GM23248 (cell line): ENCODE measurements around the gene PRR5. TPM values are rescaled to one million over a fixed set of nuclear protein-coding genes. Genes with fewer than 3 reads are reported as not detected.

Experiments
- DNase-seq: peaks from one replicate; pipeline ENCODE4 v3.0.0-alpha.2; 2015
- H2AFZ ChIP-seq: fragments of 200-600 bp; sonication (generic); 2 replicates; pipeline ENCODE4 v1.6.1; 2016; ENCODE audit warnings: antibody characterized with exemption
- H3F3A ChIP-seq: fragments of 200-600 bp; sonication (generic); 2 replicates; pipeline ENCODE4 v1.6.1; 2016; ENCODE audit warnings: mild to moderate bottlenecking, antibody characterized with exemption, mixed run types; ENCODE audit not compliant: insufficient read depth
- H3K27ac ChIP-seq: fragments of 200-600 bp; sonication (generic); 2 replicates; pipeline ENCODE4 v1.5.1; 2016; ENCODE audit warnings: mild to moderate bottlenecking
- H3K27me3 ChIP-seq: fragments of 200-600 bp; sonication (generic); replicated peaks from 2 replicates; pipeline ENCODE4 v1.6.1; 2016; ENCODE audit warnings: mild to moderate bottlenecking; ENCODE audit not compliant: insufficient read depth
- H3K36me3 ChIP-seq: fragments of 200-600 bp; sonication (generic); 2 replicates; pipeline ENCODE4 v1.6.1; 2016; ENCODE audit warnings: low read depth, mild to moderate bottlenecking
- H3K4me1 ChIP-seq: fragments of 200-600 bp; sonication (generic); 2 replicates; pipeline ENCODE4 v1.6.1; 2016; ENCODE audit warnings: mild to moderate bottlenecking; ENCODE audit not compliant: insufficient read depth
- H3K4me2 ChIP-seq: fragments of 200-600 bp; sonication (generic); one replicate; pipeline ENCODE4 v1.6.1; 2016; ENCODE audit warnings: mild to moderate bottlenecking; ENCODE audit not compliant: unreplicated experiment
- H3K4me3 ChIP-seq: fragments of 200-600 bp; sonication (generic); 2 replicates; pipeline ENCODE4 v1.5.1; 2016; ENCODE audit warnings: mild to moderate bottlenecking
- H3K79me2 ChIP-seq: fragments of 200-600 bp; sonication (generic); 2 replicates; pipeline ENCODE4 v1.6.1; 2016; ENCODE audit warnings: mild to moderate bottlenecking; ENCODE audit not compliant: insufficient read depth
- H3K9ac ChIP-seq: fragments of 200-600 bp; sonication (generic); 2 replicates; pipeline ENCODE4 v1.6.1; 2016; ENCODE audit warnings: mild to moderate bottlenecking
- H3K9me2 ChIP-seq: fragments of 200-600 bp; sonication (generic); 2 replicates; pipeline ENCODE4 v1.6.1; 2016; ENCODE audit warnings: mixed run types, mild to moderate bottlenecking, moderate library complexity; ENCODE audit not compliant: insufficient read depth
- H3K9me3 ChIP-seq: fragments of 200-600 bp; sonication (generic); one replicate; pipeline ENCODE4 v1.6.1; 2017; ENCODE audit warnings: low read depth
- H4K20me1 ChIP-seq: fragments of 200-600 bp; sonication (generic); 2 replicates; pipeline ENCODE4 v1.6.0; 2016; ENCODE audit not compliant: insufficient read depth
- EZH2 ChIP-seq: fragments of 200-600 bp; sonication (generic); IDR thresholded peaks from 2 replicates; pipeline ENCODE4 v1.6.1; 2018; ENCODE audit warnings: antibody characterized with exemption, mild to moderate bottlenecking; ENCODE audit not compliant: insufficient read depth, poor library complexity, severe bottlenecking
- EZH2phosphoT487 ChIP-seq: fragments of 200-600 bp; sonication (generic); IDR thresholded peaks from 2 replicates; pipeline ENCODE4 v1.6.1; 2018; ENCODE audit warnings: antibody characterized with exemption, moderate library complexity, mild to moderate bottlenecking, low read depth; ENCODE audit not compliant: insufficient read depth
- WGBS, 2 experiments: methylation state at CpG; one replicate each; pipeline ENCODE4 v1.1.6; 2015 to 2017; ENCODE audit warnings: low lambda C conversion rate in 2 of 2, low coverage in 1 of 2; ENCODE audit errors: missing lambda C conversion rate in 2 of 2; 5-methylcytosine and 5-hydroxymethylcytosine counted together
- in situ Hi-C: fragments of 300-500 bp; cut with MboI; formaldehyde crosslinking; loops from 2 replicates; pipeline ENCODE4 v1.15.0; 2020
- polyA plus RNA-seq: library from polyadenylated mRNA; unstranded; fragments of >200 nt; fragmentation: Nextera tagmentation; extraction: Ambion mirVana; gene quantifications from 2 replicates; pipeline ENCODE4 v1.2.1, GENCODE V29; 2016
- total RNA-seq: library from RNA; depleted of rRNA; stranded (reverse); fragments of >200 nt; shearing (Covaris generic); gene quantifications from 2 replicates; pipeline ENCODE4 v1.2.3, GENCODE V29; 2014

The PRR5 gene
- total and polyA plus RNA-seq, 2 experiments from 2014 or later = 18.9 to 20.0 TPM

- H3K9me3 ChIP-seq = no peaks in the 10 kb centered on the region
- H3K79me2 ChIP-seq = no peaks in the 10 kb centered on the region
- H3K27me3 ChIP-seq = peaks cover 4% of the 10 kb centered on the region; the same call in 1 of the 2 replicates
- in situ Hi-C loops = no loop called here
- WGBS, 2 experiments = 55 to 58% methylated on average over 5 of the region's 5 CpGs
- no peaks in the 10 kb centered on the region for H3K36me3 ChIP-seq
- H3K4me2 ChIP-seq = no peak overlapping the region
- no peaks in the 10 kb centered on the region for H4K20me1 ChIP-seq
- H3K4me1 ChIP-seq = no peaks in the 10 kb centered on the region
- no peak overlapping the region for H3K27ac ChIP-seq
- H2AFZ ChIP-seq = no peak overlapping the region
- H3F3A ChIP-seq = no peaks in the 10 kb centered on the region
- DNase-seq = no peak
- TF ChIP-seq EZH2 (no peak), EZH2phosphoT487 (no peak)
- H3K4me3 ChIP-seq = no peak overlapping the region
- no peaks in the 10 kb centered on the region for H3K9me2 ChIP-seq
- no peak overlapping the region for H3K9ac ChIP-seq
These were observed 58.5 kb downstream of the PRR5 start for GRCh38 chr22:44760476-44760875.

- no peak for DNase-seq
- Histone ChIP-seq H4K20me1 (no peaks in the 10 kb centered on the region), H3F3A (no peaks in the 10 kb centered on the region), H3K4me2 (no peak overlapping the region), H3K4me3 (no peak overlapping the region), H3K27me3 (0 out of 2 replicates have a peak, but pooled peaks cover 4% of the 10 kb centered on the region), H3K9me3 (no peaks in the 10 kb centered on the region), H3K9ac (no peak overlapping the region), H3K79me2 (no peaks in the 10 kb centered on the region), H3K9me2 (no peaks in the 10 kb centered on the region), H3K4me1 (no peaks in the 10 kb centered on the region), H2AFZ (no peak overlapping the region), H3K27ac (no peak overlapping the region), H3K36me3 (no peaks in the 10 kb centered on the region)
- in situ Hi-C loops = no loop called here
- 70 to 71% methylated on average over 10 of the region's 10 CpGs for WGBS, 2 experiments
- TF ChIP-seq EZH2phosphoT487 (no peak), EZH2 (no peak)
These were observed 59.0 kb downstream of the PRR5 start for GRCh38 chr22:44761025-44761424.

GRCh38 chr22:44764373-44764772 lies 62.4 kb downstream of the PRR5 start:
- H3K9me2 ChIP-seq = no peaks in the 10 kb centered on the region
- no peak overlapping the region for H3K4me3 ChIP-seq
- no peaks in the 10 kb centered on the region for H3F3A ChIP-seq
- no peaks in the 10 kb centered on the region for H3K9me3 ChIP-seq
- no peaks in the 10 kb centered on the region for H3K79me2 ChIP-seq
- H3K4me1 ChIP-seq = no peaks in the 10 kb centered on the region
- H3K27ac ChIP-seq = no peak overlapping the region
- H3K9ac ChIP-seq = no peak overlapping the region
- no peak for DNase-seq
- WGBS, 2 experiments = 73% methylated on average over 17 of the region's 17 CpGs
- TF ChIP-seq EZH2phosphoT487 (no peak), EZH2 (no peak)
- H3K36me3 ChIP-seq = no peaks in the 10 kb centered on the region
- 0 out of 2 replicates have a peak, but pooled peaks cover 4% of the 10 kb centered on the region for H3K27me3 ChIP-seq
- no peaks in the 10 kb centered on the region for H4K20me1 ChIP-seq
- no peak overlapping the region for H2AFZ ChIP-seq
- no peak overlapping the region for H3K4me2 ChIP-seq
- in situ Hi-C loops = no loop called here

GRCh38 chr22:44764974-44765373 lies 63.0 kb downstream of the PRR5 start:
- in situ Hi-C loops = no loop called here

More at GRCh38 chr22:44764974-44765373, 63.0 kb downstream of the PRR5 start:
- H3K27ac ChIP-seq = no peak overlapping the region
- no peak overlapping the region for H3K4me3 ChIP-seq
- H2AFZ ChIP-seq = no peak overlapping the region
- no peaks in the 10 kb centered on the region for H3K4me1 ChIP-seq
- no peaks in the 10 kb centered on the region for H4K20me1 ChIP-seq
- WGBS, 2 experiments = 38 to 45% methylated on average over 4 of the region's 4 CpGs
- no peak for DNase-seq
- H3K79me2 ChIP-seq = no peaks in the 10 kb centered on the region
- H3K27me3 ChIP-seq = 0 out of 2 replicates have a peak, but pooled peaks cover 4% of the 10 kb centered on the region
- TF ChIP-seq EZH2 (no peak), EZH2phosphoT487 (no peak)
- H3F3A ChIP-seq = no peaks in the 10 kb centered on the region
- no peak overlapping the region for H3K4me2 ChIP-seq
- H3K9ac ChIP-seq = no peak overlapping the region
- no peaks in the 10 kb centered on the region for H3K36me3 ChIP-seq
- no peaks in the 10 kb centered on the region for H3K9me3 ChIP-seq
- no peaks in the 10 kb centered on the region for H3K9me2 ChIP-seq
